Heart right ventricle (tissue), 16 donors: ENCODE measurements around the gene MRPS24. TPM values are rescaled to one million over a fixed set of nuclear protein-coding genes. Genes with fewer than 3 reads are reported as not detected.

ENCODE experiments used
- ATAC-seq, 8 donors: fragments of 200-7000 bp; cut with Tn5 transposase; one replicate each; pipeline ENCODE4 v1.9.1; 2020; ENCODE audit warnings: mild to moderate bottlenecking in 8 of 8, moderate library complexity in 8 of 8, moderate number of reproducible peaks in 1 of 8
- DNase-seq, 2 donors: peaks; one replicate each; pipeline ENCODE4 v3.0.0-alpha.2; 2020
- H3K27ac ChIP-seq, 10 donors: fragments of 200-600 bp; sonication (generic) in 2 of 10; one replicate each; pipeline versions ENCODE4 v1.5.0 to v1.8.0; 2020 to 2022; ENCODE audit warnings: mild to moderate bottlenecking in 3 of 10
- H3K27me3 ChIP-seq, 7 donors: fragments of 200-600 bp; one replicate each; pipeline ENCODE4 v1.8.0; 2021 to 2022; ENCODE audit warnings: mild to moderate bottlenecking in 2 of 7
- H3K36me3 ChIP-seq, 9 donors: fragments of 200-600 bp; sonication (generic) in 1 of 9; one replicate each; pipeline versions ENCODE4 v1.5.0 to v1.8.0; 2020 to 2022; ENCODE audit warnings: mild to moderate bottlenecking in 2 of 9
- H3K4me1 ChIP-seq, 9 donors: fragments of 200-600 bp; sonication (generic) in 1 of 9; one replicate each; pipeline versions ENCODE4 v1.5.0 to v1.8.0; 2020 to 2022; ENCODE audit warnings: mild to moderate bottlenecking in 4 of 9
- H3K4me3 ChIP-seq, 10 donors: fragments of 200-600 bp; sonication (generic) in 2 of 10; one replicate each; pipeline versions ENCODE4 v1.5.0 to v1.8.0; 2020 to 2022; ENCODE audit warnings: mild to moderate bottlenecking in 7 of 10, moderate library complexity in 2 of 10
- H3K9me3 ChIP-seq, 11 donors: fragments of 200-600 bp in 10 of 11; sonication (generic) in 2 of 11; one replicate each; pipeline versions ENCODE4 v1.5.0 to v1.8.0; 2013 to 2022; ENCODE audit warnings: mild to moderate bottlenecking in 2 of 11, control low read depth in 1 of 11, moderate library complexity in 1 of 11
- CTCF ChIP-seq, 9 donors: fragments of 200-600 bp; sonication (generic) in 2 of 9; IDR thresholded peaks; one replicate each; pipeline versions ENCODE4 v1.5.0 to v1.8.0; 2021 to 2022; ENCODE audit warnings: antibody characterized with exemption in 9 of 9, mild to moderate bottlenecking in 5 of 9, moderate library complexity in 1 of 9
- WGBS, 2 donors: extraction: QIAGEN DNeasy Blood & Tissue Kit; methylation state at CpG; one replicate each; pipeline ENCODE4 v1.1.7; 2013; ENCODE audit warnings: inconsistent platforms in 1 of 2; 5-methylcytosine and 5-hydroxymethylcytosine counted together
- intact Hi-C, 10 donors: fragments of 100-400 bp; cut with DNase I; formaldehyde crosslinking; loops; one replicate each; pipeline versions ENCODE4 v1.11.1 to v1.14.2; 2022
- polyA plus RNA-seq, 2 donors: library from polyadenylated mRNA; stranded (reverse); fragments of 200-250 nt; gene quantifications; one replicate each; pipeline ENCODE4 v1.2.3, GENCODE V29; 2013
- total RNA-seq, 10 donors: library from RNA; stranded (reverse); fragmentation: NEBNext Ultra II Directional in 3 of 10; extraction: Animal tissue kit (Norgen Biotek cat#: 25700) in 3 of 10; gene quantifications; one replicate each; pipeline versions ENCODE4 v1.2.1 to v1.2.4, GENCODE V29; 2021 to 2023
- donor health status: Arrhythmogenic right ventricular cardiomyopathy.
- donor health status: ischemic (EF 13 %, LVEDD 7.1; RV severe dilation, severe dysfunction).
- donor health status: healthy with polysubstance abuse.
- donor health status: DM: no; HTN: yes; CAD: no.
- donor health status: DM: no; HTN: no; CAD: no.
- donor health status: ischemic (EF 25% LVEDD 6.9; RV normal size, moderate dysfunction).
- donor health status: ischemic (EF 25% LVEDD 5.7; RV mildly dilated, moderate dysfunction).
- donor health status: healthy.
- donor health status: DM: yes; HTN: yes; CAD: no.
- donor health status: Ischemic cardiomyopathy.
- donor health status: ischemic (EF 35%, LVEDD 5.7; RV mildly dilated, moderate dysfunction).
- donor health status: nonischemic (EF 11% LVEDD 7.7; RV severe dilation, severe dysfunction).
- donor health status: DM: yes; HTN: yes; CAD: no.
- donor health status: PGD.
- donor health status: ischemic (EF 29% LVEDD 5.4; RV normal size, mild dysfunction).
- donor health status: nonischemic (EF 23%, LVEDD 6.1; RV moderate dilation, normal function).

MRPS24 gene
- total and polyA plus RNA-seq, 12 donors, result 124 to 227 (median 157) TPM

DNA sequence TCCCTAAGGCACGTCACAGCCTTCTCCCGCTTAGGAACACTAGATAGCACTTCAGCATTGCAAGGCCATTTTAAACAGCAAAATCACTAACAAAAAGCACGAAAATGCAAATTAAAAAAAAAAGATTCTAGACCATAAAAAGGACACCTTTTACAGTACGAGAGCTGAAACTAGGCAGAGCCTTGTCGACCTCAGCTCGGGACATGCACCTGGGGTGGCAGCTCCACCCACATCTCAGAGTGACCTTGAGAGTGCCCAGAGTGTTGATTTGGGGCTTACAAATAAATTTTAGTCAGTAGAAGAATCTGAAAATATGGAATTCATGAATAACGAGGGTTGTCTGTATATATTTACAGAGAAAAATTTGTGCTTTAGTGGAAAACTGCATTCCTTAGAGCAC is 1.1 kb downstream of the MRPS24 start:
- intact Hi-C loops, result loop anchor here in 1 of 10 donors (5.0 kb wide), 1 partner anchor 59 kb away; the partner anchor contains the start of gene UBE2D4
- DNase-seq (no peak), ATAC-seq (no peak)
- H3K4me3 ChIP-seq, result peak overlapping the region in 7 of 10 donors; percentile 65 to 86 (median 69)
- no peaks in the 10 kb centered on the region for H3K27me3 ChIP-seq
- H3K27ac ChIP-seq, result peak overlapping the region in 2 of 10 donors; percentile 78 to 85
- H3K4me1 ChIP-seq, result peaks cover 8 to 40% (median 23%) of the 10 kb centered on the region in 9 donors
- TF ChIP-seq CTCF (IDR thresholded peaks at IDR 0.05), result no peak
- H3K36me3 ChIP-seq, result peaks cover 0 to 28% (median 18%) of the 10 kb centered on the region in 9 donors
- 64 to 65% methylated on average over 7 of the region's 7 CpGs for WGBS, 2 donors
- H3K9me3 ChIP-seq, result no peaks in the 10 kb centered on the region

DNA sequence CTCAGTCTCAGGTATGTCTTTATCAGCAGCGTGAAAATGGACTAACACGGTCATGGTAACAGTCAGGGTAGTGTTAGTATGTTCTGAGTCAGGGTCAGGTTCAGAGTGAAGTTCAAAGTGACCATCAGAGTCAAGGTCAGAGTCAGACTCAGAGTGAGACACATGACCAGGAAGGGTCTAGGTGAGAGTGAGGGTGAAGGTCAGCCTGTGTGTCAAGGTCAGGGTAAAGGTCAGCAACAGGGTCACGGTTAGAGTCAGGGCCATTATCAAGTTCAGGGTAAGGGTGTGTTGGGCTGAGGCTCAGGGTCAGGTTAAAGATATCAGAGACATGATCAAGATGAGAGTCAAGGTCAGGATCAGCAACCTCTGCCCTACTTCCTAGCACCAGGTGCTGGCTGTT is 4.0 kb downstream of the MRPS24 start:
- H3K4me3 ChIP-seq, result no peak overlapping the region
- TF ChIP-seq CTCF (IDR thresholded peaks at IDR 0.05), result no peak
- 94 to 96% methylated on average over 3 of the region's 3 CpGs for WGBS, 2 donors

GRCh38 chr7:43864126-43864525 is 5.2 kb downstream of the MRPS24 start:
- DNase-seq (no peak), ATAC-seq (no peak)
- peaks cover 0 to 28% (median 18%) of the 10 kb centered on the region in 9 donors for H3K36me3 ChIP-seq
- no peak overlapping the region for H3K27ac ChIP-seq
- intact Hi-C loops, result no loop called here
- no peak overlapping the region for H3K4me3 ChIP-seq
- TF ChIP-seq CTCF (IDR thresholded peaks at IDR 0.05), result no peak
- H3K27me3 ChIP-seq, result no peaks in the 10 kb centered on the region
- H3K9me3 ChIP-seq, result no peaks in the 10 kb centered on the region
- peaks cover 0 to 10% (median 7%) of the 10 kb centered on the region in 9 donors for H3K4me1 ChIP-seq
- WGBS, 2 donors, result 93 to 96% methylated on average over 8 of the region's 8 CpGs

More for the DNA sequence above, 4.0 kb downstream of the MRPS24 start:
- H3K9me3 ChIP-seq, result no peaks in the 10 kb centered on the region
- peaks cover 0 to 28% (median 18%) of the 10 kb centered on the region in 9 donors for H3K36me3 ChIP-seq
- H3K27ac ChIP-seq, result no peak overlapping the region
- ATAC-seq, result no peak
- H3K4me1 ChIP-seq, result peaks cover 0 to 18% (median 9%) of the 10 kb centered on the region in 9 donors
- H3K27me3 ChIP-seq, result no peaks in the 10 kb centered on the region
- intact Hi-C loops, result loop anchor here in 1 of 10 donors (5.0 kb wide), 1 partner anchor 62 kb away; the partner anchor contains the start of gene UBE2D4
- DNase-seq, result no peak

- TF ChIP-seq CTCF (IDR thresholded peaks at IDR 0.05), result no peak
- no peak overlapping the region for H3K27ac ChIP-seq
- DNase-seq (no peak), ATAC-seq (no peak)
- intact Hi-C loops, result no loop called here
- no peaks in the 10 kb centered on the region for H3K27me3 ChIP-seq
- H3K4me3 ChIP-seq, result no peak overlapping the region
- H3K36me3 ChIP-seq, result no peaks in the 10 kb centered on the region
- WGBS, 2 donors, result 61 to 77% methylated on average over 1 of the region's 1 CpG
- no peaks in the 10 kb centered on the region for H3K9me3 ChIP-seq
- no peaks in the 10 kb centered on the region for H3K4me1 ChIP-seq
Observed at GRCh38 chr7:43856996-43857395, 12.3 kb downstream of the MRPS24 start.
